Mesothelial cell of epicardium (in vitro differentiated cells): ENCODE data around the gene OXGR1. TPM values are rescaled to one million over a fixed set of nuclear protein-coding genes. Genes with fewer than 3 reads are reported as not detected.

Source experiments
- DNase-seq, 2 experiments: peaks; one replicate each; pipeline ENCODE4 v3.0.0; 2021; ENCODE audit warnings: low spot score in 2 of 2; ENCODE audit not compliant: unreplicated experiment in 2 of 2
- H3K27ac Mint-ChIP-seq: 2 replicates; pipeline ENCODE4 v1.8.0; 2021; ENCODE audit warnings: mixed read lengths
- H3K27me3 Mint-ChIP-seq: 2 replicates; pipeline ENCODE4 v1.8.0; 2021; ENCODE audit warnings: low read depth, mixed read lengths
- H3K36me3 Mint-ChIP-seq: 2 replicates; pipeline ENCODE4 v1.8.0; 2021; ENCODE audit warnings: mixed read lengths
- H3K4me1 Mint-ChIP-seq: 2 replicates; pipeline ENCODE4 v1.8.0; 2021; ENCODE audit warnings: mixed read lengths
- H3K4me3 Mint-ChIP-seq: 2 replicates; pipeline ENCODE4 v1.8.0; 2021; ENCODE audit warnings: mild to moderate bottlenecking, moderate library complexity, mixed read lengths
- H3K9me3 Mint-ChIP-seq: 2 replicates; pipeline ENCODE4 v1.8.0; 2021; ENCODE audit warnings: mixed read lengths
- total RNA-seq: library from RNA; stranded (reverse); gene quantifications from 3 replicates; pipeline ENCODE4 v1.2.1, GENCODE V29; 2021
- TF ChIP-seq, protein P1 (sequence below): fragments of 200-600 bp; sonication (generic); IDR thresholded peaks from one replicate; pipeline ENCODE4 v1.5.0; 2021; ENCODE audit warnings: antibody characterized with exemption; ENCODE audit not compliant: unreplicated experiment

The OXGR1 gene
- total RNA-seq, 1 donor from 2014 or later, result 0.18 TPM

DNA sequence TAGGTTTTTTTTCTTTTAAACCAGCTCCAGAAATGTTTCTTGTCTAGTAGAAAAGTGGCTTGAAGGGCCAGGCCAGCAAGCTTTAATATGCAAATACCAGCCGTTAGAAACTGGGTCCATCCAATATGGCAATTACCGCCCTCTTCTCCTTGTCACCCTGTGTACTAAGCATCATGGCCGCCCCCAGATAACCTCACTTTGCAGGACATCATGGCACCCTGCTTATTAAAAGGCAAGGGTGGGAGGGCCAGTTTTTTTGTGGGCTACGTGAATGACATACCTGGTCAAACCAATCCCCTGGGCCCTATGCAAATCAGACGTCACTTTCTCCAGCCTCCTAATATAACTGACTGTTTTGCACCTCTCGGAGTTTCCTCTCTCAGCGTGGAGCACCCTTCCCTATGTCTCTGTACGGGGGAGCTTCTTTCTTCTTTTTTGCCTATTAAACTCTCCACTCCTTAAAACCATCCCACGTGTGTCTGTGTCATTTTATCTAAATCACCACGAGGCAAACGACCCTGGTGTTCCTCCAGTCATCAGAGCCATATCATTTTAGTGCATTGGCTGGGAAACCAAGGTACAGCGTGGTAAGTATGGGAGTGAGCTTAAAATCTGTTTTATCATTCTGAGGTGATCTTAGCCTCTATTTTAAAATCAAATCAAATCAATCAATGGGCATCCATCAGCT is 27.7 kb downstream of the OXGR1 start:
- TF ChIP-seq, protein P1, sequence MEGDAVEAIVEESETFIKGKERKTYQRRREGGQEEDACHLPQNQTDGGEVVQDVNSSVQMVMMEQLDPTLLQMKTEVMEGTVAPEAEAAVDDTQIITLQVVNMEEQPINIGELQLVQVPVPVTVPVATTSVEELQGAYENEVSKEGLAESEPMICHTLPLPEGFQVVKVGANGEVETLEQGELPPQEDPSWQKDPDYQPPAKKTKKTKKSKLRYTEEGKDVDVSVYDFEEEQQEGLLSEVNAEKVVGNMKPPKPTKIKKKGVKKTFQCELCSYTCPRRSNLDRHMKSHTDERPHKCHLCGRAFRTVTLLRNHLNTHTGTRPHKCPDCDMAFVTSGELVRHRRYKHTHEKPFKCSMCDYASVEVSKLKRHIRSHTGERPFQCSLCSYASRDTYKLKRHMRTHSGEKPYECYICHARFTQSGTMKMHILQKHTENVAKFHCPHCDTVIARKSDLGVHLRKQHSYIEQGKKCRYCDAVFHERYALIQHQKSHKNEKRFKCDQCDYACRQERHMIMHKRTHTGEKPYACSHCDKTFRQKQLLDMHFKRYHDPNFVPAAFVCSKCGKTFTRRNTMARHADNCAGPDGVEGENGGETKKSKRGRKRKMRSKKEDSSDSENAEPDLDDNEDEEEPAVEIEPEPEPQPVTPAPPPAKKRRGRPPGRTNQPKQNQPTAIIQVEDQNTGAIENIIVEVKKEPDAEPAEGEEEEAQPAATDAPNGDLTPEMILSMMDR, result no peak
- no peak overlapping the region for H3K4me3 Mint-ChIP-seq
- H3K4me1 Mint-ChIP-seq, result no peaks in the 10 kb centered on the region
- H3K27ac Mint-ChIP-seq, result no peak overlapping the region
- H3K36me3 Mint-ChIP-seq, result peaks cover 3% of the 10 kb centered on the region
- peaks cover 67% of the 10 kb centered on the region for H3K9me3 Mint-ChIP-seq
- DNase-seq, result no peak
- H3K27me3 Mint-ChIP-seq, result no peaks in the 10 kb centered on the region

DNA sequence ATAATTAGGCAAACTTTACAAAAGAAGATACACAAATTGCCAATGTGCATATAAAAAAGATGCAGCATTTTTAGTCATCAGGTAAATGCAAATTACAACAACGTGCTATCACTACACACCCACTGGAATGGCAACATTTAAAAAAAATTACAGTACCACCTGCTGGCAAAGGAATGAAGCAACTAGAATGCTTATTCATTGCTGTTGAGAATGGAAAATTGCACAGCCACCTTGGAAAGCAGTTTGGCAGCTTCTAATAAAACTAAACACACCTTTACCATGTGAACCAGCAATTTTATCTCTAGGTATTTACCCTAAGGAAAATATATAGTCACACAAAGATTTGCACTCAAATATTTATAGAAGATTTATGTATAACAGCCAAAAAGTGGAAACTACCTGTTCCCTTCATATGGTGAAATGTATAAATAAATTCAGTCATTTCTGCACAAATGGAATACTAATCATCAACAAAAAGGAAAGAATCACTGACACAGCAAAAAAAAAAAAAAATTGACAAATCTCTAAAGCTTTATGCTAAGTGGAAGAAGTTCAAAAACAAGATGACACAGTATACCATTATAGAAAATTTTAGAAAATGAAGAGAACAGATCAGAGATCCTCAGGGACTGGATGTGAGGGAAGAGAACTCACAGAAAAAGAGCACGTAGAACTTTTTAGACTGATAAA is 30.3 kb downstream of the OXGR1 start:
- Mint-ChIP-seq H3K36me3 (peaks cover 3% of the 10 kb centered on the region), H3K4me3 (no peak overlapping the region), H3K27me3 (no peaks in the 10 kb centered on the region), H3K27ac (no peak overlapping the region), H3K9me3 (peaks cover 50% of the 10 kb centered on the region), H3K4me1 (no peaks in the 10 kb centered on the region)
- no peak for DNase-seq
- TF ChIP-seq, protein P1, result no peak

DNA sequence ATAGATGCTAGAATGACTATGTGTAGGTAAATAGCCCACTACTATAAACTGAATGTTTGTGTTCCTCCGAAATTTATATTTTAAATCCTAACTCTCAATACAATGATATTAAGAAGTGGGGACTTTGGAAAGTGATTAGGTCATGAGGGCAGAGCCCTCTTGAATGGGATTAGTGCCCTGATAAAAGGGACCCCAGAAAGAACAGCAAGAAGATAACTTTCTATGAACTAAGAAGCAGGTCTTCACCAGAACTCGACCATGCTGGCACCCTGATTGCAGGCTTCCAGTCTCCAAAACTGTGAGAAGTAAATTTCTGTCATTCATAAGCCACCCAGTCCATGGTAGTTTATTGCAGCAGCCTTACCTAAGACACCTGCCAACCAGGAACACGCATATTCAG is 33.9 kb downstream of the OXGR1 start:
- Mint-ChIP-seq H3K27ac (no peak overlapping the region), H3K9me3 (peaks cover 18% of the 10 kb centered on the region), H3K4me3 (no peak overlapping the region), H3K4me1 (no peaks in the 10 kb centered on the region), H3K27me3 (no peaks in the 10 kb centered on the region), H3K36me3 (no peaks in the 10 kb centered on the region)
- TF ChIP-seq, protein P1, result no peak
- DNase-seq, result no peak

DNA sequence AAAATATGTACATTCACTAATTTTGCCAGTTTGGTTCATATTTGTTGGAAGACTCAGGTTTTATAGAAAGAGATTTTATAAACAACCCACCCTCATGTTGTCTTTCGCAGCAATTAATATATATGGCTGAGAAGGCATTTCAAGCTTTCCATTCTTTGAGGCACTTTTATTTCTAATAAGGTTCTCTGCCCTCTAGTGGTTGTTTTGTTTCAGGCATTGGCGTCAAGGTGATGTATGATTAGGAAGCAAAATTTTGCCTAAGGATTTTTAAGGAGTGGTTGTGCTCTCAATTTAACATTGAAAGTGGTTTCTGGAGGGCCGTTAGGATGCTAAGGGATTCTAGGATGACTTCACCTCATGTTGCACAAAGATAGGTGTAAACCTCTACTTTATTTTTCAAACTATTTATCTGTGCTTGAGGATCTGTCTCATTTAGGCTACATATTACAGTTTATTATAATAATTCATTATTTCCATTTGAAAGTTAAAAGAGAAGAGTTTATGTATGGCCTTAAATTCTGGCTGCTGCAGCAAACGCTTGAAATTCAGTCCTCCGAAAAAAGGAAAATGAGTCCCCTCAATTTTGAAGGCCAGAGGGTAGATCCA is 35.9 kb downstream of the OXGR1 start:
- no peak for DNase-seq
- TF ChIP-seq, protein P1, result peak; percentile 79
- Mint-ChIP-seq H3K27ac (no peak overlapping the region), H3K9me3 (peaks cover 10% of the 10 kb centered on the region), H3K27me3 (peaks cover 2% of the 10 kb centered on the region), H3K4me3 (no peak overlapping the region), H3K4me1 (no peaks in the 10 kb centered on the region), H3K36me3 (no peaks in the 10 kb centered on the region)

DNA sequence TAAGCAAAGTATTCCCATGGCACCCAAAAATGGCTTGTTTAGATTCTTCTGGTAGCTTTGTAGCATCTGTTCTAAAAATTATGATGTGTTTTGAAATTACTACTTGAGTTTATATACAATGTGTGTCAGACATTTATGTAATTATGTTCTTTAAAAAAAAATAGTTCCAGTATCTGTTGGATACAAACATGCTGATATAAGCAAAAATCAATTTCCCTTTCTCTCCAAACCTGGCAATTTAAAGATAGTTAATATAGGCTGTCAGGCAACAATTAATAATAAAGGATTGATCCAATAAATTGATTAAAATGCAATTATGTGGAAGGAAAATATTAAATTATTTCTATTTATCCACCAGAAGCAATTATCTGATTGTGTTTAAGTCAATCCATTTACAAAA is 41.7 kb downstream of the OXGR1 start:
- no peaks in the 10 kb centered on the region for H3K4me1 Mint-ChIP-seq
- H3K4me3 Mint-ChIP-seq, result no peak overlapping the region
- H3K27ac Mint-ChIP-seq, result no peak overlapping the region
- DNase-seq, result no peak
- TF ChIP-seq, protein P1, result no peak
- H3K27me3 Mint-ChIP-seq, result peaks cover 8% of the 10 kb centered on the region
- H3K36me3 Mint-ChIP-seq, result no peaks in the 10 kb centered on the region
- no peaks in the 10 kb centered on the region for H3K9me3 Mint-ChIP-seq
